C4-2B (cell line): Measurements from ENCODE around the gene PCSK6.

Experiments
- H3K27ac ChIP-seq: fragments of 450-650 bp; 2 replicates; pipeline ENCODE4 v1.5.1; 2017
- ZFX ChIP-seq: fragments of 450-650 bp; IDR thresholded peaks from 2 replicates; pipeline ENCODE4 v1.6.1; 2017
- TF ChIP-seq, protein P1 (sequence below): fragments of 450-650 bp; conservative IDR thresholded peaks from 2 replicates; pipeline ENCODE4 v1.5.1; 2017; ENCODE audit warnings: mild to moderate bottlenecking

Gene PCSK6

DNA sequence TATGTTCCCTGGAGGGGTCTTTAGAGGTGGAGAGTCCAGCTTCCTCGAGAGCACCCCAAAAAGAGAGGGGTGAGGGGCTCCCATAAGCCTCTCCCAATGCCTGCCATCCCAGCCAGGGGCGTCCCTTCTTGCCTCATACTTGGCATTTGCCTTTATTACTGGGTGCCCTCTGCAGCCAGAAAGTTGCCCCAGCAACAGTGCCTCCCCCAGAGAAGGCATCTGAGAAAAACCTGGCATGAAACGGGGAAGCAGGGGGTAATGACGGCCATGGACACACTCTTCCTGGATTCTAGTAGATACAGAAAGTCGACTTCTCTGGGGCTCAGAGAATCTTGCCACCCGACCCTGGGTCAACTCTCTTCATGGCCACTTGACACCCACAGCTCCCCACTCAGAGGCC, 90.1 kb downstream of the PCSK6 start:
- TF ChIP-seq, protein P1, sequence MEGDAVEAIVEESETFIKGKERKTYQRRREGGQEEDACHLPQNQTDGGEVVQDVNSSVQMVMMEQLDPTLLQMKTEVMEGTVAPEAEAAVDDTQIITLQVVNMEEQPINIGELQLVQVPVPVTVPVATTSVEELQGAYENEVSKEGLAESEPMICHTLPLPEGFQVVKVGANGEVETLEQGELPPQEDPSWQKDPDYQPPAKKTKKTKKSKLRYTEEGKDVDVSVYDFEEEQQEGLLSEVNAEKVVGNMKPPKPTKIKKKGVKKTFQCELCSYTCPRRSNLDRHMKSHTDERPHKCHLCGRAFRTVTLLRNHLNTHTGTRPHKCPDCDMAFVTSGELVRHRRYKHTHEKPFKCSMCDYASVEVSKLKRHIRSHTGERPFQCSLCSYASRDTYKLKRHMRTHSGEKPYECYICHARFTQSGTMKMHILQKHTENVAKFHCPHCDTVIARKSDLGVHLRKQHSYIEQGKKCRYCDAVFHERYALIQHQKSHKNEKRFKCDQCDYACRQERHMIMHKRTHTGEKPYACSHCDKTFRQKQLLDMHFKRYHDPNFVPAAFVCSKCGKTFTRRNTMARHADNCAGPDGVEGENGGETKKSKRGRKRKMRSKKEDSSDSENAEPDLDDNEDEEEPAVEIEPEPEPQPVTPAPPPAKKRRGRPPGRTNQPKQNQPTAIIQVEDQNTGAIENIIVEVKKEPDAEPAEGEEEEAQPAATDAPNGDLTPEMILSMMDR: no peak
- TF ChIP-seq ZFX: no peak
- no peak overlapping the region for H3K27ac ChIP-seq

DNA sequence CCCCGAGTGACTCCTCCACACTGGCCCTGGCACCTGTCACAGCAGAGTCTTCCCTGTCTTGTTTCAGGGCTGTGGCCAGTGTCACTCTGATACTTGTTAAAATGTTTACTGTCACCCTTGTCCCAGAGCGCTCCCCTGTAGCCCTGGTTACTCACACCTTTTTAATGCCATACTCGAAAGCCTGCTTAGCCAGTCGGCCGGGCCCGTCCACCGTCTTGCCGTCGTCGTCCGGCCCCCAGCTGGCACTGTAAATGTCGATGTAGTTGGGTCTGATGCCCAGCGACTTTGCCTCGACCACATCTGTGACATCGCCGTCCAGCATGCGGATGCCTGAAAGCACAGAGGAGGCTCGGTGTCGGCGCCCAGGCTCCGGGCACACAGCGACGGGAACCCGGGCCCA, 91.3 kb downstream of the PCSK6 start:
- TF ChIP-seq, protein P1: no peak
- TF ChIP-seq ZFX: no peak
- peak overlapping the region; percentile 33; the same call in 1 of the 2 replicates for H3K27ac ChIP-seq

DNA sequence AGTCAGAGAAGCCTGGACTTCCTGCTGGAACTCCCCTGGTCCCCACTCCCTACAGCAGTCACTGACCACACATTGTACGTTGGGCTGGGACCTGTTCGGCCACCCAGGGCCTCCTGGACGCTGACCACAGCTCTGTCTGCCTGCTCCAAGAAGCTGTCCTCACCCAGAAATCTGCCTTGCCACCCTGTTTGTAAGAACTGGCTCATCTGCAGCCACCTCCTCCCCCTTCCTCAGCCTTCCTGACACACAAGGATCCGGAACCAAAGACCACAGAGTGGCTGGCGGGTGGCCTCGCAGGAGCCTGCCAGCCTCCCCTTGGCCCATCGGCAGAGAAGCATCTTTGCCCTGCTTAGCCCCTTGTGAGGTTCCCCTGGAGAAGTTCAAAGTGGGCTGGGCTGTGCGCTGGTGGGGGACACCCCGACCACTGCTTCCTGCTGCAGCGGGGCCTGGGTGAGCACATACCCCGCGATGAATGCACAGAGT, 91.9 kb downstream of the PCSK6 start:
- H3K27ac ChIP-seq: peak overlapping the region; percentile 33; the same call in 1 of the 2 replicates
- no peak for TF ChIP-seq ZFX
- TF ChIP-seq, protein P1: no peak

DNA sequence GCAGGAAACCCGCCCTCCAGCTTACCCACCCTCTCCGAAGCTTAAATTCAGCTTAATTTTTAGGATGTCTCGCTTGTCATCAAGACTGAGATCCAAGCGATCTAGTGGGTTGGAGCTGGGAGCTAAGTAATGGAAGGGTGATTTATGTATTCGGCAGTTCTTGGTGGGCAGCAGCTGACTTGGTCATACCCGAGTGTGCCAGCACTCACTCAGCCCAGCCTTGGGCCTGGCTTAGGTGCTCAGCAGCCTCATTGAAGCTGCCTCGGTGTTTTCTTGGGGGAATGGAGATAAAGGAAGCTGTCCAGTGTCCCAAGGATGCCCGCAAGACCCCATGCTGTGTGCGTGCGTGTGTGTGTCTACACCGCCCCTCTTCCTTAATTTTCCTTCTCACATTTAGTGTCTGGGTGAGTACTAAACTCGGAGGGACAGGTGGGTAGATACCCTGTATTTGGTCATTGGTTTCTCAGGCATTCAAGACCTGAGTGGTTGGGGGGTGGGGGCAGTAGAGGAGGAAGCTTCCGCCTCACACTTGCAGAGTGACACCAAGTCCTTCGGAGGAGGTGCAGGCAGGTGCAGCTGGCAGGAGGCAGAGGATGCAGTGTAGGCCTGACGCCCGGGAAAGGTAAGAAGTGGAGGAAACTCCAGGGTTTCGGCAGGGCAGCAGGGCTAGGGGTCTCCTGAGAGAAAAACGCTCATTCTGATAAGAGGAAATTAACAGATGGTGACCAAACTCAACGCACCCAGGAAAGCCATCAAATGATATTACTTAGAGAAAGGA, 92.8 kb downstream of the PCSK6 start:
- no peak for TF ChIP-seq ZFX
- TF ChIP-seq, protein P1: no peak
- H3K27ac ChIP-seq: no peak overlapping the region

DNA sequence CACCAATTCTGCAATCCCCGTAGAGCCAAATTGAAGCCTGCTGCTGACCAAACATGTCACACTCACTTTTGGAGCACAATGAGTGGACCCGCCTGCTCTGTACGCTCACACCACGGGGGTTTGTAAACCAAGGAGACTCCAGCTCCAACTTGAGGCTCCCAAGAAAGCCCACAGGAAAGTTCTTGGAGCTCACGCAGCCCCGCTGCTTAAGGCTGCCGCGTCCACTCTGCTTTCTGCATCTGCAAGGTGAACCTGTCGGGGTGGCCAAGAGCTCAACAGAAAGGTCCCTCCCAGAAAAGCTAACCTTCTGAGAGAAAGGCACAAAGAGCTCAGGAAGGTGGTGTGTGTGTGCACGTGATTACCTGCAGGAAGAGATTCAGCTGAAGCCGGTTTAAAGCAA, 94.9 kb downstream of the PCSK6 start:
- no peak overlapping the region for H3K27ac ChIP-seq
- no peak for TF ChIP-seq ZFX
- TF ChIP-seq, protein P1: no peak

DNA sequence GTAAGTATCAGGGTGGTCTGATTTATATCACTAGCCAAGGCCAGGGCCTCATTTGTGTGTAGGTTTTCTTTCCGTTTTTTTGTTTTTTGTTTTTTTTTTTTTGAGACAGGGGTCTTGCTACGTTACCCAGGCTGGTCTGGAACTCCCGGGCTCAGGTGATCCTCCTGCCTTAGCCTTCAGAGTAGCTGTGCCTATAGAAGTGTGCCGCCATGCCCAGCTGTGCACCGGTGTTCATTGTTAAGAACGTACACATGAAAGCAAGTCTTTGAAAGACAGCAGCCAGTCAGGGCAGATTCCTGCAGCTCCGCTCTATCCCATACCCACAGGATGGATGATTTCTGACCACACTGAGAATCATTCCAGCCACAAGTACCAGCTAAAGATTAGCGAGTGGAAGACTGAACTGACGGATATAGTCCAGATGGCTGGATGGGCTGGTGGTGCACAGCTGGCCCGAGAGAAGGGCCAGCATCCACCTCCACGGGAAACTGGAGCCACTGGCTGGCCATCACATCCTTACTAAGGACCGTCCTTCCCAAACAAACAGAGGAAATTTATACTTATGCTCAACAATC, 95.4 kb downstream of the PCSK6 start:
- H3K27ac ChIP-seq: no peak overlapping the region
- no peak for TF ChIP-seq ZFX
- TF ChIP-seq, protein P1: no peak

DNA sequence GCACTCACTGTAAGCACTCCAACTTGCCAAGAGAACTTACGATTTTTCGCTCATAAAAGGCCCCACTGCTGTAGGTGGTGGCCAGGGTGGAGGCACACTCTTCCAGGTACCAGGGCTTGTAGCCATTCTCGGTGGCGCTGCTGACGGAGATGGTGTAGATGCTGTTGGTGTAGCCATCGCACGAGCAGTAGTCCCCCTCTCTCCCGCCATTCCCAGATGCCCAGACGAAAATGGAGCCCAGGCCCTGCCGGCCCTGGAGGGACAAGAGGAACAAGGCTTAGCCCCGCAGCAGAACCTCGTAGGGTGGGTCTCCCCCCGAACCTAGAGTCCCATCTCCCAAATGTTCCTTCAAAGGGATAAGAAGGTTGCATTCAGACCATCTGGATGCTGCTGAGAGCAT, 96.3 kb downstream of the PCSK6 start:
- no peak overlapping the region for H3K27ac ChIP-seq
- TF ChIP-seq ZFX: no peak
- TF ChIP-seq, protein P1: no peak
